Astrocyte of the cerebellum (primary cell): ENCODE measurements around the gene HMCN2.

ENCODE experiments used
- DNase-seq: peaks from one replicate; pipeline ENCODE4 v3.0.0-alpha.2; 2011; ENCODE audit warnings: low read depth
- H3K4me3 ChIP-seq: 2 replicates; pipeline ENCODE4 v1.5.1; 2011; ENCODE audit warnings: mild to moderate bottlenecking, low read depth, low read length, moderate library complexity
- CTCF ChIP-seq: IDR thresholded peaks from 2 replicates; pipeline ENCODE4 v1.5.1; 2012; ENCODE audit warnings: low read length, low read depth, moderate library complexity, mild to moderate bottlenecking; ENCODE audit errors: missing control alignments
- in situ Hi-C: cut with HindIII; loops from 2 replicates; pipeline ENCODE4 v1.10.0; 2017; ENCODE audit warnings: low sequenced_read_pairs

HMCN2 gene

GRCh38 chr9:130264414-130265350, 878 bp upstream of the HMCN2 start:
- H3K4me3 ChIP-seq, result no peak overlapping the region
- in situ Hi-C loops, result loop anchor here (5.0 kb wide), 1 partner anchor 63 kb away; no protein-coding TSS in a partner anchor
- no peak for DNase-seq
- TF ChIP-seq CTCF, result no peak

- no peak for TF ChIP-seq CTCF
Observed at GRCh38 chr9:130266236-130267098, 907 bp downstream of the HMCN2 start.

GRCh38 chr9:130267930-130268329, 2.4 kb downstream of the HMCN2 start:
- DNase-seq, result no peak
- in situ Hi-C loops, result no loop called here
- TF ChIP-seq CTCF, result no peak
- H3K4me3 ChIP-seq, result no peak overlapping the region

More at GRCh38 chr9:130266236-130267098, 907 bp downstream of the HMCN2 start:
- in situ Hi-C loops, result no loop called here
- no peak for DNase-seq
- no peak overlapping the region for H3K4me3 ChIP-seq

GRCh38 chr9:130268521-130269211, 3.1 kb downstream of the HMCN2 start:
- in situ Hi-C loops, result no loop called here
- no peak overlapping the region for H3K4me3 ChIP-seq
- TF ChIP-seq CTCF, result no peak
- DNase-seq, result no peak

GRCh38 chr9:130271473-130271872, 5.9 kb downstream of the HMCN2 start:
- TF ChIP-seq CTCF, result no peak
- DNase-seq, result no peak
- H3K4me3 ChIP-seq, result no peak overlapping the region
- in situ Hi-C loops, result no loop called here

GRCh38 chr9:130275156-130275555, 9.6 kb downstream of the HMCN2 start:
- no peak overlapping the region for H3K4me3 ChIP-seq
- DNase-seq, result no peak
- TF ChIP-seq CTCF, result no peak
- in situ Hi-C loops, result no loop called here
